HG03039 (cell line): ENCODE data around the gene EXT2.

Experiments used
- ATAC-seq: cut with Tn5 transposase; IDR thresholded peaks from one replicate; pipeline ENCODE4 v1.9.1; 2021; ENCODE audit warnings: mild to moderate bottlenecking, moderate library complexity; ENCODE audit not compliant: unreplicated experiment

The EXT2 gene

DNA sequence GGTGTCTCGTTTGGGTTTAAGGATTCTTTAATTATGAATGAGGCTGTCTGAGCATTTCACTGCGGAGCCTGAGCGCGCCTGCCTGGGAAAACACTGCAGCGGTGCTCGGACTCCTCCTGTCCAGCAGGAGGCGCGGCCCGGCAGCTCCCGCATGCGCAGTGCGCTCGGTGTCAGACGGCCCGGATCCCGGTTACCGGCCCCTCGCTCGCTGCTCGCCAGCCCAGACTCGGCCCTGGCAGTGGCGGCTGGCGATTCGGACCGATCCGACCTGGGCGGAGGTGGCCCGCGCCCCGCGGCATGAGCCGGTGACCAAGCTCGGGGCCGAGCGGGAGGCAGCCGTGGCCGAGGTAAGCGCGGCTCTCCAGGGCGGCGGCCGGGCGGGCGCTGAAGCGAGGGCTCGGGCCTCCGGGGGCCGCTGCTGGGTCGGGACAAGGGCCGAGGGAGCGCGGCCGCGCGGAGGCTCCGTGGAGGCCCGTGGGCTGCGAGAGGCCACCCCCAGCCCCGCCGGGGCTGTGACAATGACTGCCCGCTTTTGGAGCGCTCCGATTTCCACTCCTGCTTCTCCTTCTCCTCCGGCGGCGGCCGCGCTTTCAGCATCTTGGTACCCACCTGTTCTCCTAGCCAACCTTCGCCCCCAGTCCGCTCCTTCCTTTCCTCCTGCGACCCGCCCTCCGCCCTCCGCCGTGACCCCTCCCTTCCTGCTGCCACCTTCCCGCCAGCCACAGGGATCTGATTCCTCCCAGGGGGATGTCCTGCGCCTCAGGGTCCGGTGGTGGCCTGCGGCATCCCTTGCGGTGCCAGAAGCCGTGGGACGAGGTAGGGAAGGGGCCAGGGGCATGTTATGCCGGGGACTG is at the start of gene EXT2:
EXT2 (plus strand) TSS at position 173 of the 854 bp plus-strand sequence. CDS start 12,035 bp downstream, outside the sequence.
- peak; percentile 96 for ATAC-seq

DNA sequence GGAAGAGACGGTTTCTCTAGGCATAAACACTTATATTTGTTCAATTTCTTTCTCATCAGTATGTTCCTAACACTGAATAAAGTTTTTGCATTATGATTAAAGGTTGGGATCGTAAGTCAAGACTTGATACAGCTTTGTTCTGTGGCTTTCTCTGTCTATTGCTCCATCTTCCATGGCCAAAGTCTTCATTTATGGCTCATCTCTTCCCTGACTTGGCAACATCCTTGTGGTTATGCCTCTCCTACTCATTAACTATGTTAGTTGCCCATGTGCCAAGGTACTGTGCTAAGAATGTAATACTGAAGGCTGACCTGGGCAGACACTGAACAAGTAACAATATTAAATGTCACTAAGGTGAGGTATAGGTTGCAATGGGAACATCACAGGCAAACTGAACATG is 49.3 kb upstream of the EXT2 start:
- no peak for ATAC-seq

DNA sequence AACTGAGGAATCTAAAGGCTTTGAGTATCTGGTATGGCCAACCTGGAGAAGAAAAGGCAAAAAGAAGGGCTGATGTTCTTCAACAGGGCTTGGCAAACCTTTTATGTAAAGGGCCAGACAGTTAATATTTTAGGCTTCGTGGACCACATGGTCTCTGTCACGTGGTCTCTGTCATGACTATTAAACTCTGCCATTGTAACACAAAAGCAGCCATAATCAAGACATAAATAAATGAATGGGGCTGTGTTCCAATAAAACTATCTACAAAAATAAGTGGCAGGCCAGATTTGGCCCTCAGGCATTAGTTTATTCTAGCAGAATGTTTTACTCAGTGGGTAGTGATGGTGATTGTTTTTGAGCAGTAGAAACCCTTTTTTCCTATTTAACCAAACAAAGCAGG is 48.2 kb upstream of the EXT2 start:
- ATAC-seq, result no peak

DNA sequence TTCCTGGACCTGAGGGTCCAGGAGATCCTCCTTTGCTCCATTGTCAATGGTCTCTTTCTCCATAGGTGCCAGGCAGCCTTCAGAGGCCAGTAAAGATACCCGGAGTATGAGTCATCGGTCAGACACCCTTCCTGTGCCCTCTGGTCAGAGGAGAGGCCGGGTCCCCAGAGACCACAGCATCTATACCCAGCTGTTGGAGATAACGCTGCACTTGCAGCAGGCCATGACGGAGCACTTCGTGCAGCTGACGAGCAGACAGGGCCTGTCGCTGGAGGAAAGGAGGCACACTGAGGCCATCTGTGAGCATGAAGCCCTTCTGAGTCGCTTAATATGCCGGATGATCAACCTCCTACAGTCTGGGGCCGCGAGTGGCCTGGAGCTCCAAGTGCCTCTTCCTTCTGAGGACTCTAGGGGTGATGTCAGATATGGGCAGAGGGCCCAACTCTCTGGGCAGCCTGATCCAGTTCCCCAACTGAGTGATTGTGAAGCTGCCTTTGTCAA is 47.5 kb upstream of the EXT2 start, which contains the start of gene ACCSL:
ACCSL (plus strand) TSS at position 51 of the 501 bp plus-strand sequence; CDS start at position 107, 56 bp downstream.
- no peak for ATAC-seq

DNA sequence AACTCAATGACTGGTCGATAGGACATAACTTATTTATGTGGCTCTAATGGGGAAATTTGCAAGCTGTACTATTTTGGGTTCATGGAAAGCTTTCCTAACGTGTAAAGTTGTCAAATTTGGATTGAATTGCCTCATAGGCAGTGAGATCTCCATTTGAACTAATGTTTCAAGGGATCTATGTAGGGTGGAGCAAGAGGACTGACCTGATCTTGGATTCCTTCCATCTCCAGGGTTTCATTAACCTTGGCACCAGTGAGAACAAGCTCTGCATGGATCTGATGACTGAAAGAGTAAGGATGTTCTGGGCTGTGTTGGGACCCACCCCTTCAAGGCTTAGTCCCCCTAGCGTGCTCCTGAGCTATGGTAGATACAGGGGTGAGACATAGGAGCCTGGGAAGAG is 45.6 kb upstream of the EXT2 start:
- no peak for ATAC-seq

DNA sequence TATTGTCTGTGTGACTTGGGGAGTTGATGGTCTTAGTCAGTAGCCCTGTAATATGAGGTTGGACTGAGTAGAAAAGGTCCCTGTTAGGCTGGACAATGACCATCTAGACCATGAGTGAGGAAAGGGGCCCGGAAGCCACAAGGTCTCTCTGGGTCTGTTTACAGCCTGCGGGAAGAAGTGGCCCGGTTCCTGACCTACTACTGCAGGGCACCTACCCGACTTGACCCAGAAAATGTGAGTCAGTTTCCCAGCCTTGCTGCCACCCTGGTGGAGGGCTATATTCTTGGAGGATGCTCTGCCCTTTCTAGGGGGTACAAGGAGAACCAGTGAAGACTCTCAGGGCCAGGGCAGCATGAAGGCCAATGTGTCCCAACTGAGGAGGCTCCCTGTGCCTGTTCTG is 44.3 kb upstream of the EXT2 start:
- ATAC-seq, result no peak

DNA sequence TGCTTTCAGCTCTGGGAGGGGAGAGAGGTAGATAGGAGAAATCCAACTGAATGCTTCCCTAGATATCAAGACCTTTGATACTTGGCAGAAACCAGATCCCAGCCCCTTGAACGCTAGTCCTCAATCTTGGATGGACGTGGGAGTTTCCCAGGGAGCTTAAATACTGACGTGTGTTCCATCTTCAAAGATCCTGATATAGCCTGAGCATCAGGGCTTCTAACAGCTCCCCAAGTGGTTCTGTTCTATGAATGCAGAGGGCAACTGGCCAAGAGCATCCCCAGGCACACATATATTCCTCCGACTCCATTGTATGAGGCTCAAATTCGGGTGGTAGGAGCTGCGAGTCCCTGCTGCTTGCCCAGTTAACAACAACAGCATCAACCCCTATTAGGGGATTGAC is 38.1 kb upstream of the EXT2 start:
- no peak for ATAC-seq

DNA sequence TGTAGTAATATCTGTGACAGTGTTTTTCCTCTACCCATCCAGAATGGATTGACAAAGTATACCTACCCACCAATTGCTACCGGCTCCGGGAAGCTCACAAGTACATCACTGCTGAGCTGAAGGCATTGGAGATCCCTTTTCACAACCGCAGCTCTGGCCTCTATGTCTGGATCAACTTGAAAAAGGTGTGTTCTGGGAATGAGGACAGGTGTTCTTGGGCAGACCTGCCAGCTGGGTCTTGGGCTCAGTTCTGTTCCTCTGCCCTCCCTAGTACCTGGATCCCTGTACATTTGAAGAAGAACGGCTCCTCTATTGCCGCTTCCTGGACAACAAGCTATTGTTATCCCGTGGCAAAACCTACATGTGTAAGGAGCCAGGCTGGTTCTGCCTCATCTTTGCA is 37.2 kb upstream of the EXT2 start:
- ATAC-seq, result no peak

DNA sequence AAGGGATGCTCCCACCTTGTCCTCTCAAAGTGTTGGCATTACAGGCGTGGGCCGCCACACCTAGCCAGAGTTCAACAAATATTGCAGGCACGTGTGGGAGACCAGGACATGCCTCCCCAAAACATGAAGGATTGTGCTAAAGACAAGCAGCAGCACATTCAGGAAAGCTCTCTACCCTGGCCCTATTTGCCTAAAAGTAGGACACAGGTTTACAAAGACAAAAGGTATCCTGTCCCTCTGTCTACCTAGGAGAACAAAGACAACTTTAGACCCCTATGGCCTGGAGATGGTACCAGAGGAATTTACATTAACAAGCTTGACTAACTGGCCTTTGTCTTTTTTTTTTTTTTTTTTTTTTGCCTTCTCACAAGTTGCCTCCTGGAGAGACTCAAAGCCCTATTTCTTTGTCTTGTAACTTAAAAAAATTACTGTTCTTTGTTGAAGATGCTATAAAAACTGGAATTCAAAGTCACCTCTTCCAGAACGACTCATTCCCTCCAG is 30.3 kb upstream of the EXT2 start:
- ATAC-seq, result no peak

DNA sequence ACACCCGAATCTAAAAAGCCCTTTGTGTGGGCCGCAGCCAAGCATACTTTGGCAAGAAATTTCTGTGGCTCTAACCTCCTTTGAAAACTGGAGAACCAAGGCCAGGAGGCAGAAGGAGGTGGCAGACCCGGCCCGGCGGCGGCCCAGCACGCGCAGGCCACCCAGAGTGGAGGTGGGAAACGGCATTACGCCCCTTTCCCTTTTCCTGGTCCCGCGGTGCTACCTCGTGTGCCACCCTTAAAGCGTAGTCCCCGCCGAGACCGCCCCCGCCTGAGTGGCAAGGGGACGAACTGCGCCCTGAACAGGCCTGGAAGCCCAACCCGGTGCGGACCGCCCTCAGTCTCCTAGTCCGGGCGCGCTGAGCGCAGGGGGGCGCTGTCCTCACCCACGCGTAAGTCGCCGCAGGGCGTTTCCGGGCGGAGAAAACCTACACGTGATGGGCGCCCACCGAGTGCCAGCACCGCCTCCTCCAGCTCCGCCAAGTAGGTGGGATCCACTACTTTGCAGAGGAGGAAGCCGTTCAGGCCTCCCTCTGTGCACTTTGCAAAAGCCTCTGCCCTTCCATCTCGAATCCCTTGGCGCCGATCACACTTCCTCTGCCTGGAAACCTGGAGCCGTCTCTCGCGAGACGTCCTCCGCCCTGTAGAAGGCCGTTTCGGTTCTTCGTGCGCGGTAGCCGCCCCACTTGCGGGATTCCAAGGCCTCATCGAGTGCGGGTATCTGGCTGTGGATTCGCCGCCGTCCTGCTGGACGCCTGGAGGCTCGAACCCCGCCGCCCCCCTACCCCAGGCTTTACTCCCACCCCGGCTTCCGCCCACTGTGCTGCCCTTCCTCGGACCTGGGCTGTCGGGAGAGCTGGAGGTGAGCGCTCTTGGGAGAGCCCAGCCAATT is 29.4 kb upstream of the EXT2 start, which contains the start of gene ACCS:
ACCS (plus strand) TSS at position 430 of the 891 bp plus-strand sequence. CDS start 1,358 bp downstream, outside the sequence.
- peak; percentile 95 for ATAC-seq

DNA sequence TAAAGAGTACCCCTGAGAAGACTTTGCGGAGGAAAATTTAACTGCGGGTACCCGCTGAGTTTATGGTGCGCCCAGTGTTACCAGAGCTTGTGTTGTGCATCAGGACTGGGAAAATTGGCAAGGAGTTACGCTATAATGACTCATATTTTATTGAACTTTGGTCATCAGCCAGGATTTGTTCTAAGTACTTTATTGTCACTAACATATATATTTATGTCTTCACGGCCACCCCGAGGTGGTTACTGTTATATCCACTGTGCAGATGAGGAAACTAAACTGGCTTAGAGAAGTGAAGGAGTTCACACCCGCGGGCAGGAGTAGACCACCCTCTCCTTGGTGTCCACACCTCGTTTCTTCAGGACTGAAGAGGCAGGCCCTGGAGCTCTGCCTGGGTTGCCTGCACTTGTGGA is 28.7 kb upstream of the EXT2 start:
- no peak for ATAC-seq

DNA sequence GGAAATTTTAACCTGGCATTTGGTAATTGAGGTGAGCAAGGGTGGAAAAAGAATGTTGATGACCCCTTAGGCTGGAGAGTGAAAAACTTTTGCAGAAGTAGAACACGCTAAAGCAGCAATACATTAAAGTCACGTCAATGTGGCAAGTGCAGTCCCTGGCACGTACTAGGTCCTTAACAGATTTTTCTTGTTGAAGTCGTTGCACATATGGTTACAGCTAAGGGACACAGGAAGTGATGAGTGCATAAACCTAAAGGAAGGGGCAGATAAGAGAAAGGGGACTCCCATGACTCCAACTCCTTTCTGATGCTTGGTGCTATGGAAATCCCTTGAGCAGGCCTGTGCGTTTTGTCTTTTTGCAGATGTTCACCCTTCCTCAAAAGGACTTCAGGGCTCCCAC is 28.2 kb upstream of the EXT2 start:
- no peak for ATAC-seq

DNA sequence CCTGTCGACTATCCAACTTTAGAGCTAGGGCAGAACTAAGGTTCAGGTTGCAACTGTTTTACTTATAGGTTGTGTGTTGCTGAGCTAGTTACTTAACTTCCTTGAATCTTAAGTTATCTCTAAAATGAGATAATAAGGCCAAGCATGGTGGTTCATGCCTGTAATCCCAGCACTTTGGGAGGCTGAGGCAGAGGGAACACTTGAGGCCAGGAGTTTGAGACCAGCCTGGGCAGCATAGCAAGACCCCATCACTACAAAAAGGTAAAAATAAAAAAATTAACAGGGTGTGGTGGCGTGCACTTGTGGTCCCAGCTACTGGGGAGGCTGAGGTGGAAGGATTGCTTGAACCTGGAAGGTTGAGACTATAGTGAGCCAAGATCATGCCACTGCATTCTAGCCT is 27.3 kb upstream of the EXT2 start:
- no peak for ATAC-seq

DNA sequence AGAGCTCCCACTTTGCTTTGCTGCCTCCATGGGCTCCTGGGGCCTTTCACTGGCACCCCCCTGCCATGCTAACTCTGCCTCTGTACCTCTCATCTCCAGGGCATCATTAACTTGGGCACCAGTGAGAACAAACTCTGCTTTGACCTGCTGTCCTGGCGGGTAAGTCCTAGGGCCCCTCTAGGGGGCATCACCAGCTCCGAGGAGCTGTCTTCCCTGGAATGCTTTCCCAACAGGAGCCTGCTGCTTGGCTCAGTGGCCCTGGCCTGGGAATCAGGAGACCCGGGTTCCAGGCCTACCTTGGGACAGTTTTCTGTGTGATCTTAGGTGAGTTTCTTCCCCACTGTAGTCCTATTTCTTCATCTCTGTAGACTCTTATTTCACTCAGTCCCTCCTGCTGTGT is 24.3 kb upstream of the EXT2 start:
- no peak for ATAC-seq

DNA sequence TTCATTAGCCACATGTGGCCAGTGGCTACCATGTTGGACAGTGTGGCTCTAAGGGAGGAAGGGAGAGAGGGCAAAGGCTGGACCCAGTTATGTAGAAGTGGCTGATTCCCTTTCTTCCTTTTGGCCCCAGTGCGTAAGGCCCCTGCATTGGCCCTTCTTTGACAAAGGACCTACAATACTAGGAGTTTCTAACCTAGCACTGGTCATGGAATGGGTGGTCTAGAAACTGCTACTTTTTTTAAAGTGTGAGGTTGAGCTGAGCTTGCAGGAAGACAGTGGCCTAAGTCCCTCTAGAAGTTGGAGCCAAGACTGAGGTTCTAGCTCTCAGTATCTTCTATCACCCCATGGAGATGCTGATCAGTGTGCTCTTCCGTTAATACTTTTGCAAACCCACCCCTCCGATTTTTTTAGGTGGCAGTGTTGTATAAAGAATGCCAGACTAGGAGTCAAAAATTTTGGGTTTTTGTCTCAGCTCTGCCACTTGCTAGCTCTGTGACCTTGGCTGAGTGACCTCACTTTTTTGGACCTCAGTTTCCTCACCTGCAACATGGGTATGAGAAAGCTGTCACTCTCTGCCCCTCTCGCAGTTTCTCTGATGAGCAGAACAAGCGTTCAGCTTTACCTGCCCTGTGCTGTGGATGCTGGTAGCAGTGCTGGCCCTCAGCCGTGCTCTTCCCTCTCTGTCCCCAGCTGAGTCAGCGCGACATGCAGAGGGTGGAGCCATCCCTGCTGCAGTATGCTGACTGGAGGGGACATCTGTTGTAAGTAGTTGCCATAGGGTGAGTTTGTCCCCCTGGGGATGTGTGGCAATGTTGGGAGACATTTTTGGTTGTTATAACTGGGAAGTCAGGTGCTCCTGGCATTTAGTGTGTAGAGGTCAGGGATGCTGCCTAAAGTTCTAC is 22.5 kb upstream of the EXT2 start:
- no peak for ATAC-seq

DNA sequence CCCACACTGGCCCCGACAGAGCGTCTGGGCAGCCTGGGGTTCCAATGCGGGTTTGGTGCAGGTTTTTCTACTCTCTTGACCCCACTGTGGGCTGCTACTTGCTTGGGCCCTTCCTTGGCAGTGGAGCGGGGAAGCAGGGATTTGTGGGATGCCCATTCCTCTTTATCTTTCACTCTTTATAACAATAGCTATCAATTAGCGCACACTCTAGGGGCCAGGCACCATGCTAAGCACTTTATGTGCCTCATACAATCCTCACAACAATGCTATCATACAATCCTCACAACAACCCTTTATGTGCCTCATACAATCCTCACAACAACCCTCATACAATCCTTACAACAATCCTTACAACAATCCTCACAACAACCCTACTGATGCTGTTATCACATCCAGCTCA is 16.7 kb upstream of the EXT2 start:
- ATAC-seq, result no peak

DNA sequence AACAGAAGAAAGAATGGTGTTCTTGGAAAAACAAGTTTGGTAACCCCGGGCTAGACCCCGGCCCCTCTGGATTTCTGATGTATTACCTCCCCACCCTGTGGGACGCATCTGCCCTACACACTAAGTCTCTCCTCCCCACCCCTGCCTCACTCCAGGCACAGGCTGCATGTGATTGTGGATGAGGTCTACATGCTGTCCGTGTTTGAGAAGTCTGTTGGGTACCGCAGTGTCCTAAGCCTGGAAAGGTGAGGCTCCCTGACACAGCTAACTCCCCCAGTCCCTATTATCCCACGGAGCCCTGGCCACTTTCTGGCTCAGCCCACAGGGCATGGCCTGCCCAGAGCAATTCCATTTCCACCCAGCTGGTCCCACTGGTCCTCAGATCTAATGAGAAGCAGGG is 16.1 kb upstream of the EXT2 start:
- no peak for ATAC-seq

DNA sequence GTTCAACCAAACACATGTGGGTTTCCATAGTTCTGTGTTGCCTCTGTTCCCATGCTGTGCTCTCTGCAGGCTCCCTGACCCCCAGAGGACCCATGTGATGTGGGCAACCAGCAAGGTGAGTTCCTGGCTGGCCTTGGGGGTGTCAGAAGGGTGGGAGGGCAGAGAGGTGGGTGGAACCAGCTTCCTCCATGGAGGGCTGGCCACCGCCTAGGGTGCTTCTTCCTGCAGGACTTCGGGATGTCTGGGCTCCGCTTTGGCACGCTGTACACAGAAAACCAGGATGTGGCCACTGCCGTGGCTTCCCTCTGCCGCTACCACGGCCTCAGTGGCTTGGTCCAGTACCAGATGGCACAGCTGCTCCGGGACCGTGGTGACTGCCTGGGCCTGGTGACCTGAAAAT is 14.5 kb upstream of the EXT2 start:
- no peak for ATAC-seq

DNA sequence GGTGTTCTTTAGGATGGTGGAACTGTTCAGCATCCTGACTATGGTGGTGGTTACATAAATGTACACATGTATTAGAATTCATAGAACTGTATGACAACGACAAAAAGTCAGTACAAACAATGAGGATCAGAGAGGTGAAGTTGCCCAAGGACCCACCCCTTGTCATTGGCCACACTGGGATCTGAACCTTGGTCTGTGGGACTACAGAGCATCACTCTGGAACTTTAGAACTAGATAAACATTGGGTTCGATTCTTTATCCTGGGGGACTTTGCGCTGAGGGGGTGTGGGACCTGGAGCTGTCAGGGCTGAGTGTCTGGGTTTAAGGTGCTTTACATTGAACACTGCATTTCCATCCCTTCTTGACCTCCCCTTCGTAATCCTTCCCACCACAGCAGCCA is 12.8 kb upstream of the EXT2 start:
- no peak for ATAC-seq

DNA sequence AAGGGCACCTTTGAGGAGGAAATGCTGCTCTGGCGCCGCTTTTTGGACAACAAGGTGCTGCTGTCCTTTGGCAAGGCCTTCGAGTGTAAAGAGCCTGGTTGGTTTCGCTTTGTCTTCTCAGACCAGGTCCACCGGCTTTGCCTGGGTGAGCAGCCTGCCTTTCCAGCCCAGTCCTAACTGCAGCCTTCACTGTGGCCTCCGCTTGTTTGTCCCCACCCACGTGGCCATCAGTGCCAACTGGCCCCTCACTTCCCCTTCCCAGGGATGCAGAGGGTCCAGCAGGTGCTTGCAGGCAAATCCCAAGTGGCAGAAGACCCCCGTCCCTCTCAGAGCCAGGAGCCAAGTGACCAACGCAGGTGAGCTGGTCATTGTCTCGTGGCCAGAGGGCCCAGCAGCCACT is 12.0 kb upstream of the EXT2 start:
- ATAC-seq, result no peak
